Prostate gland (tissue), 2 donors: Measurements from ENCODE around the gene TKTL1. TPM values are rescaled to one million over a fixed set of nuclear protein-coding genes. Genes with fewer than 3 reads are reported as not detected.

Source experiments
- DNase-seq: peaks from one replicate; pipeline ENCODE4 v3.0.0-alpha.2; 2019; ENCODE audit warnings: low spot score
- H3K27ac ChIP-seq, 2 donors: fragments of 200-600 bp; sonication (generic); 2 replicates each; pipeline ENCODE4 v1.5.1; 2017 to 2019
- H3K27me3 ChIP-seq: fragments of 200-600 bp; sonication (generic); replicated peaks from 2 replicates; pipeline ENCODE4 v1.5.1; 2019; ENCODE audit not compliant: insufficient read depth
- H3K36me3 ChIP-seq, 2 donors: fragments of 200-600 bp; sonication (generic); 1 replicate in 1 of 2; 2 replicates in 1 of 2; pipeline versions ENCODE4 v1.5.1 to v1.8.1; 2017 to 2019
- H3K4me1 ChIP-seq: fragments of 200-600 bp; sonication (generic); replicated peaks from 2 replicates; pipeline ENCODE4 v1.5.1; 2019
- H3K4me3 ChIP-seq, 2 donors: fragments of 200-600 bp; sonication (generic); 2 replicates each; pipeline ENCODE4 v1.5.1; 2017 to 2019
- H3K9me3 ChIP-seq: fragments of 200-600 bp; sonication (generic); 2 replicates; pipeline ENCODE4 v1.5.1; 2017
- CTCF ChIP-seq, 4 experiments: fragments of 200-600 bp in 2 of 4; fragments of 450-650 bp in 2 of 4; sonication (generic) in 2 of 4; IDR thresholded peaks; 1 replicate in 3 of 4; 2 replicates in 1 of 4; pipeline ENCODE4 v1.5.1; 2016 to 2019; ENCODE audit warnings: antibody characterized with exemption in 4 of 4, mild to moderate bottlenecking in 2 of 4, moderate library complexity in 2 of 4
- POLR2A ChIP-seq: fragments of 450-650 bp; IDR thresholded peaks from one replicate; pipeline ENCODE4 v1.6.1; 2016; ENCODE audit warnings: antibody characterized with exemption, mild to moderate bottlenecking
- POLR2AphosphoS5 ChIP-seq: sonication (generic); formaldehyde crosslinking; IDR thresholded peaks from one replicate; pipeline ENCODE4 v1.6.1; 2017; ENCODE audit warnings: antibody characterized with exemption
- WGBS: methylation state at CpG from one replicate; pipeline ENCODE4 v1.1.5; 2018; 5-methylcytosine and 5-hydroxymethylcytosine counted together
- intact Hi-C: fragments of 100-400 bp; cut with DNase I; formaldehyde crosslinking; loops from one replicate; pipeline ENCODE4 v1.14.2; 2022
- total RNA-seq, 2 donors: library from RNA; depleted of rRNA; stranded (reverse); fragments of >200 nt; gene quantifications; one replicate each; pipeline ENCODE4 v1.1.0, GENCODE V29; 2016

The TKTL1 gene
- total RNA-seq, 2 donors from 2014 or later = 113 TPM; not detected in 1

GRCh38 chrX:154321594-154321993 lies 26.0 kb downstream of the TKTL1 start:
- no peaks in the 10 kb centered on the region for H3K4me1 ChIP-seq
- WGBS = 56% methylated on average over 10 of the region's 10 CpGs
- H3K4me3 ChIP-seq = no peak overlapping the region
- no peaks in the 10 kb centered on the region for H3K36me3 ChIP-seq
- no peaks in the 10 kb centered on the region for H3K9me3 ChIP-seq
- intact Hi-C loops = no loop called here
- no peaks in the 10 kb centered on the region for H3K27me3 ChIP-seq
- TF ChIP-seq CTCF (IDR thresholded peaks at IDR 0.05) (no peak), POLR2AphosphoS5 (no peak), POLR2A (no peak)
- no peak overlapping the region for H3K27ac ChIP-seq
- DNase-seq = no peak

- H3K27ac ChIP-seq = no peak overlapping the region
- WGBS = 85% methylated on average over 10 of the region's 10 CpGs
- intact Hi-C loops = no loop called here
- H3K9me3 ChIP-seq = no peaks in the 10 kb centered on the region
- TF ChIP-seq POLR2AphosphoS5 (no peak), CTCF (IDR thresholded peaks at IDR 0.05) (no peak), POLR2A (no peak)
- no peak overlapping the region for H3K4me3 ChIP-seq
- no peaks in the 10 kb centered on the region for H3K36me3 ChIP-seq
- no peaks in the 10 kb centered on the region for H3K27me3 ChIP-seq
- H3K4me1 ChIP-seq = no peaks in the 10 kb centered on the region
- no peak for DNase-seq
Observed at GRCh38 chrX:154322890-154323289, 27.3 kb downstream of the TKTL1 start.

GRCh38 chrX:154323537-154323936 lies 27.9 kb downstream of the TKTL1 start:
- TF ChIP-seq CTCF (IDR thresholded peaks at IDR 0.05) (no peak), POLR2AphosphoS5 (no peak), POLR2A (no peak)
- Histone ChIP-seq H3K27me3 (no peaks in the 10 kb centered on the region), H3K4me1 (no peaks in the 10 kb centered on the region), H3K9me3 (no peaks in the 10 kb centered on the region), H3K36me3 (no peaks in the 10 kb centered on the region), H3K27ac (no peak overlapping the region), H3K4me3 (no peak overlapping the region)
- WGBS = 69% methylated on average over 7 of the region's 7 CpGs
- DNase-seq = no peak
- intact Hi-C loops = no loop called here

- intact Hi-C loops = no loop called here
- DNase-seq = no peak
- H3K36me3 ChIP-seq = no peaks in the 10 kb centered on the region
Observed at GRCh38 chrX:154325541-154325940, 29.9 kb downstream of the TKTL1 start.

More at GRCh38 chrX:154325541-154325940, 29.9 kb downstream of the TKTL1 start:
- no peaks in the 10 kb centered on the region for H3K27me3 ChIP-seq
- no peaks in the 10 kb centered on the region for H3K9me3 ChIP-seq
- no peak overlapping the region for H3K4me3 ChIP-seq
- 21% methylated on average over 6 of the region's 8 CpGs for WGBS
- H3K4me1 ChIP-seq = no peaks in the 10 kb centered on the region
- no peak overlapping the region for H3K27ac ChIP-seq
- no peak for TF ChIP-seq CTCF (IDR thresholded peaks at IDR 0.05)
- no peak for TF ChIP-seq POLR2A
